ENCODE results near the gene TAS2R19.

Gene TAS2R19

DNA sequence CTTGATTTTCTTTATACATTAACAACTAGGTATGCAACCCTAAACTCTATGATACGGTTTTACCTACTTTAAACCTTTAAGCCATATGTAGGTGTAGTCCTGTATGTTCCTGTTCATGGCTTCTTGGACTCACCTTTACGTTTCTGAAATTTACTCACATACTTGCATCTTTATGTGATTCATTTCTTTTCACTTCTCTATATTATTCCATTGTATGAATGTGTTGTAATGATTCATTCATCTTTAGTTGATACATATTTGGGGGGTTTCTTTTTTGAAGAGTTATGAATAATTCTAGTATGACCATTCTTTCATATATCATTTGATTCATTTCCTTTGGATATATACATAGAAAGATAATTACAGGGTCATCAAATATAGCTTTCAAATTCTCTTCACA lies 33.3 kb downstream of the TAS2R19 start:
- no peak for DNase-seq

DNA sequence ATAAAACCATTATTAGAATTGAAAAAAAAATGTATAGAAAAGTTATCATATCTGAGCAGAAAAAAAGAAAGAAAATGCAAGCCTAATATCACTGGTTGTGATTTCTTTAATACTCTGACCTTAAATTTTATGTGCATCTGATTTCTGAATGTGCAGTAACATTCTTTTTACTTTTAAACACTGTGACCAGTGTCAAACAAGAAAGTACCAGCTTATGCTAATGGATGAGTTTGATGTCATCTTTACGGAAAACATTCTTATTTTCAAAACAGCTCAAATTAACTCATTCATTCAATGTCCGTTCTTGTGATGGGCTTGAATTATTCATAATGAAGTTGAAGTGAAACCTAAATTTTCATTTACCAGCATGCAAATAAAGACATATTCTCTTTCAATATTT lies 35.6 kb downstream of the TAS2R19 start, which contains the start of gene TAS2R50:
TAS2R50 (minus strand) TSS at position 101 of the 400 bp plus-strand sequence; CDS start at position 49, 52 bp downstream.
- DNase-seq, result no peak

DNA sequence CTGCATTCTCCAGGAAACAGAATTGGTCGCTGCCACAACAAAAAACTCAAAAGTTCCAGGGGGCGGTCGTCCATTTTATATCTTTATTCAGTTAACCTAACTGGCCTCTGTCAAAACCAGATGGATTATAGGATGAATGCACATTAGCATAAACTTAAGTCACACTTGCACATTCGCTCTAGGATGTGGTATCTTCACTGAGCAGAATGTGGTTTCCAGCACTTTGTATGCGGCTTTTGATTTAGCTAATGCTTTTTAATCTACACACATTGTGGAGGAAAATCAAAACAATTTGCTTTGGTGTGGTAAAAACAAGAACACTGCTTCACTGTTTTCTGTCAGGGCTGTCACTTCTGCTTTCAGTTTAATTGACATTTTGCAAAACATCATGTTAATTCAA lies 40.2 kb downstream of the TAS2R19 start:
- DNase-seq, result no peak

DNA sequence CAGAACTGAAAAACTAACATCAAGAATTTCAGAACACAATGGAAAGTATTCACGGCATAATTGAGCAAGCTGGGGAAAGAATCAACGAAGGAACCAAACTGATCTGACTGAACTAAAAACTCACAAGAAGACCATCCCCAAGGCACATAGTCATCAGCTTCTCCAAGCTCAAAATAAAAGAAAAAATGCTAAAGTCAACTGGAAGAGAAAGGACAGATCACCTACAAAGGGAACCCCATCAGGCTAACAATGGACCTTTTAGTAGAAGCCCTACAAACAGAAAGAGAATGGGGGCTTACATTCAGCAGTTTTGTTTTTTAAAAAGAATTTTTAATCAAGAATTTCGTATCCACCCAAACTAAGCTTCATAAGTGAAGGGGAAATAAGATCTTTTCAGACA lies 47.5 kb downstream of the TAS2R19 start:
- no peak for DNase-seq

Measured in fibroblast of skin of abdomen (primary cell).